ENCODE data around the gene ARPIN.
A peak's percentile ranks its signal among the peaks of the same experiment; 100 is the strongest.
"Not testable (repeated sequence)": the region's sequence is repeated elsewhere in the genome, so short reads cannot be mapped to it uniquely, and the experiment has no call there.

ARPIN gene

GRCh38 chr15:89912674-89913396, at the start of gene ARPIN:
ARPIN (minus strand) TSS chr15:89912952; CDS start chr15:89912835, 117 bp downstream.
- peak; percentile 39 to 57 (median 49) for DNase-seq

DNA sequence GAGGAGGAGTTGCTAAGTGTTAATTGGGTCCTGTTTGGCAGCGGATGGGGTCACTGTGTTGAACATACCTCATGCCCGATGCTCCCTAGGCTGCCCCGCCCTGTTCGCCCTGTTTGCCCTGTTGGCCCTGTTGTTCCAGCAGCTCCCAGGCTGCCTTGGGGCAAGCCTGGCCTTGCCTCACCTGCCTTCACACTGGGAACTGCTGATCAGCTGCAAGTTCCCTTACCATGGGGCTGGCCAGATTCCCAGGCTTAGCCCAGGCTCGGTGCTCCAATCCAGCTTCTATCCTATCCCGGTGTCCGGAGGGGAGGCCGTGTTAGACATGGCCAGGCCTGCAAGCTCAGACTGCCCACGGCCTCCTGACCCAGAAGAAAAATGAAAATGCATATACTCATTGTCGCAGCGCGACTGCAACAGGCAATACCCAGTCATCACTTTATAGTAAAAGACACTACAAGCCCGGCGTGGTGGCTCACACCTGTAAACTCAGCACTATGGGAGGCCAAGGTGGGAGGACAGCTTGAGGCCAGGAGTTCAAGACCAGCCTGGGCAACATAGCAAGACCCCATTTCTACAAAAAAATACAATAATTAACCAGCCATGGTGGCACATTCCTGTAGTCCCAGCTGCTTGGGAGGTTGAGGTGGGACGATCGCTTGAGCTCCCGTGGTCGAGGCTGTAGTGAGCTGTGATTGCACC, 45.5 kb upstream of the ARPIN start:
- DNase-seq: no peak

DNA sequence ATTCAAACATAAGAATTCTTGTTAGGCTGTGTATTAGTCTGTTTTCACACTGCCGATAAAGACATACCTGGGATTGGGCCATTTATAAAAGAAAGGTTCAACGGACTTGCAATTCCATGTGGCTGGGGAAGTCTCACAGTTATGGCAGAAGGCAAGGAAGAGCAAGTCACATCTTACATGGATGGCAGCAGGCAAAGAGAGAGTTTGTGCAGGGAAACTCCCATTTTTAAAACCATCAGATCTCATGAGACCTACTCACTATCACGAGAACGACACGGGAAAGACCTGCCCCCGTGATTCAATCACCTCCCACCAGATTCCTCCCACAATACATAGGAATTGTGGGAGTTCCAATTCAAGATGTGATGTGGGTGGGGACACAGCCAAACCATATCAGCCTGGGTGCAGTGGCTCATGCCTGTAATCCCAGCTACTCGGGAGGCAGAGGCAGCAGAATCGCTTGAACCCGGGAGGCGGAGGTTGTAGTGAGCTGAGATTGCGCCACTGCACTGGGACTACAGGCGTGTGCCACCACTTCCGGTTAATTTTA, 42.8 kb upstream of the ARPIN start:
- DNase-seq: not testable (repeated sequence)

- DNase-seq: no peak
Measured at GRCh38 chr15:89954541-89954940, 41.8 kb upstream of the ARPIN start.

- DNase-seq: no peak
Measured at GRCh38 chr15:89948796-89949195, 36.0 kb upstream of the ARPIN start.

GRCh38 chr15:89947385-89947784, 34.6 kb upstream of the ARPIN start:
- DNase-seq: no peak

GRCh38 chr15:89946681-89947299, 34.0 kb upstream of the ARPIN start:
- DNase-seq: no peak

DNA sequence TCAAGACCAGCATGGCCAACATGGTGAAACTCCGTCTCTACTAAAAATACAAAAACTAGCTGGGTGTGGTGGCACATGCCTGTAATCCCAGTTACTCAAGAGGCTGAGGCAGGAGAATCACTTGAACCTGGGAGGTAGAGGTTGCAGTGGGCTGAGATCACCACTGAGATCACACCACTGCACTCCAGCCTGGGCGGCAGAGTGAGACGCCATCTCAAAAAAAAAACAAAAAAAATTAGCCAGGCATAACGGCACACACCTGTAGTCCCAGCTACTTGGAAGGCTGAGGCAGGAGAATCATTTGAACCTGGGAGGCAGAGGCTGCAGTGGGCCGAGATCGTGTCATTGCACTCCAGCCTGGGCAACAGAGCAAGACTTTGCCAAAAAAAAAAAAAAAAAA, 31.0 kb upstream of the ARPIN start:
- DNase-seq: not testable (repeated sequence)

GRCh38 chr15:89939910-89940309, 27.2 kb upstream of the ARPIN start:
- DNase-seq: no peak

GRCh38 chr15:89939377-89939776, 26.6 kb upstream of the ARPIN start:
- not testable (repeated sequence) for DNase-seq

DNA sequence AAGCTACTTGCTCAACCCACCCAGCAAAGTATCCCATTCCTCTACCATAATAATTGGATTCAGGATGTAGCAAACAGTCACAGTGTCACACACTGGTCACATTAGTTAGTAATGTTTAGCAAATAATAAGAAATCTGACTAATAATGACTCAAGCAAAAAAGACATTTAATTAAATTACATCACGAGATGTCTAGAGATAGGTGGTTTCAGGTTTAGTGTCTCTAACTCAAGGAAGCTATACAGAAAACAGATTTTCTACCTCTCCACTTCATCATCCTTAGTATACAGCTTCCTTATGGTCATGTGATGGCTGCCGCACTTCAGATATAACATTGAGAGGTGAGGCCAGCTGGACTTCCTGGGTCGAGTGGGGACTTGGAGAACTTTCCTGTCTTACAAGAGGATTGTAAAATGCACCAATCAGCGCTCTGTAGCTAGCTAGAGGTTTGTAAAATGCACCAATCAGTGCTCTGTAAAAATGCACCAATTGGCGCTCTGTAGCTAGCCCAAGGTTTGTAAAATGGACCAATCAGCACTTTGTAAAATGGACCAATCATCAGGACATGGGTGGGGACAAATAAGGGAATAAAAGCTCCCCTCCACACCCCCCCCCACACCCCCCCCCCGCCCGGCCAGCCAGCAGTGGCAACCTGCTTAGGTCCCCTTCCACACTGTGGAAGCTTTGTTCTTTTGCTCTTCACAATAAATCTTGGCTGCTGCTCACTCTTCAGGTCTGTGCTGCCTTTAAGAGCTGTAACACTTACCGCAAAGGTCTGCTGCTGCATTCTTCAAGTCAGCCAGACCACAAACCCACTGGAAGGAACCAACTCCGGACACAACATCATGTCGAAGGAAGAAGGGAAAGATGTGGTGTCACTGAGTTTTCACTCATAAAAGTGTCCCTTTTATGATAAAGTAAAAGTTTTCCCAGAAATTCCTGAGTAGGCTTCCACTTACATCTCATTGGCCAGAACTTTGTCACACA, 24.9 kb upstream of the ARPIN start:
- no peak for DNase-seq

DNA sequence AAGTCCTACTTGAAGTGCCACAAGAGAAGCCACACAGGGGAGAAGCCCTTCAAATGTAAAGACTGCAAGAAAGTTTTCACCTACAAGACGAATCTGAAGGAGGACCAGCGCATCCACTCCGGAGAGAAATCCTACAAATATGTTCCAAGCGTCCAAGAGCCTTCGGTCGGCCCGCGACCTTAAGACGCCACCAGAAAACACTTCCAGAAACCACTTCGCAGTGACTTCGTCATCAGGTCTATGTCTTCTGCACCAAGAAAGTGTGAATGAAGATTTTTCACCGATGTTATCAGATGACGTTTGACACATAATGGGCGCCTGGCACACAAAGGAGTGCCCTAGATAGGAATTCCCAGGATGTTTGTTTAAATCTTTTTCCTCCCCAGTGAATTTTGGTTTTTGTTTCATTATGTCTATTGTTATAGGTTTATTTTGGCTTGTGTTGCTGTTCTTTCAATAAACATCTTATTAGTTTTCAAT, 24.1 kb upstream of the ARPIN start:
- no peak for DNase-seq

GRCh38 chr15:89936051-89936785, 23.5 kb upstream of the ARPIN start:
- no peak for DNase-seq

- no peak for DNase-seq
Measured at GRCh38 chr15:89932880-89933279, 20.1 kb upstream of the ARPIN start.

GRCh38 chr15:89928421-89928820, 15.7 kb upstream of the ARPIN start:
- no peak for DNase-seq

DNA sequence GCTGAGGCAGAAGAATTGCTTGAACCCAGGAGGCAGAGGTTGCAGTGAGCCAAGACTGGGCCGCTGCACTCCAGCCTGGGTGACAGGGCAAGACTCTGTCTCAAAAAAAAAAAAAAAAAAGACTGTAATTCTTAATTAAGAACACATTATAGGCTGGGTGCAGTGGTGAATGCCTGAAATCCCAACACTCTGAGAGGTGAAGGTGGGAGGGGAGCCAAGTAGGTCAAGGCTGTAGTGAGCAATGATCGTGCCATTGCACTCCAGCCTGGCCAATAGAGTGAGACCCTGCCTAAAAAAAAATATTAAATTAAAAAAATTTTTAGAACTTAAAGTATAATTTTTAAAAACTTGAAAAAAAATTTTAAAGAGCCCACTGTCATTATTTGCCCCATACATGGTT, 13.4 kb upstream of the ARPIN start:
- DNase-seq: no peak

DNA sequence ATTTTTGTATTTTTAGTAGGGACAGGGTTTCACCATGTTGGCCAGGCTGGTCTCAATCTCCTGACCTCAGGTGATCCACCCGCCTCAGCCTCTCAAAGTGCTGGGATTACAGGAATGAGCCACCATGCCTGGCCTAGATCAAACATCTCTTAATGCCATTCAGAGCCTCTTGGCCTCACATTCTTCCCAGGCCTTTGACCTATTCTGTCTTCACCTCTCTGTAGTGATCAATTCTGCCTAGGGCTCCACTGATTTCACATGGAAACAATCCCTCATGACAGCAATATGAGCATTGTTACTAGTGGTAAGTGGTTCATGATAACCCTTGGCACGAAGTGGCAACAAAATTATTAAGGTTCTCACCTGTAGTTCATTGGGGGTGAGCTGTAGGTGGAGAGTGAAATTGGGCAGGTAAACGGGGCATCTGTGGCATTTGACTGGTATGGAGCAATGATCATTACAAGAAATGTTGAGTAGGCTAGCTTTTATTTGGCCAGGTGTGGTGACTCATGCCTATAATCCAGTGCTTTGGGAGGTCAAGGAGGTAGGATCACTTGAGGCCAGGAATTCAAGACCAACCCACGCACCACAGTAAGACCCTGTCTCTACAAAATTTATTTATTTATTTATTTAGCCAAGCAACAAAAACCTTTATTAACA, 4.8 kb upstream of the ARPIN start:
- DNase-seq: no peak

DNA sequence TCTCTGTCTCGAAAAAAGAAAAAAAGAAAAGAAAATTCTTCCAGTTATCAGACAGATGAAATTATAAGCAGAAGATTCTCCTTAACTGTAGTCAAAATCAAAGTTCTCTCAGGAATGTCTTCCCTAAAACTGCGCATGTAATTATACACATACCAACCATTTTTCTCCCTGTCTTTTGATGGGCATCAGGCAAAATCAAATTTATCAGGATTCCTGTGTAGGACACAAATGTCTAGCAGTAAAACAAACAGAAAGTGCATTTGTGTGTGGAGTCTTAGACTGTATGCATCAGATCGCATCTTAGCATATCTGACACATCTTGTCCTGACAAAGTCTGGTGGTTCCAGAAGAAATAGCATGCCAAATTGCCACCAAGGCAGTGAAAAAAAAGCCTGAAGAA, 3.9 kb upstream of the ARPIN start:
- DNase-seq: no peak

- DNase-seq: no peak
Measured at GRCh38 chr15:89912145-89912673, 543 bp downstream of the ARPIN start.

DNA sequence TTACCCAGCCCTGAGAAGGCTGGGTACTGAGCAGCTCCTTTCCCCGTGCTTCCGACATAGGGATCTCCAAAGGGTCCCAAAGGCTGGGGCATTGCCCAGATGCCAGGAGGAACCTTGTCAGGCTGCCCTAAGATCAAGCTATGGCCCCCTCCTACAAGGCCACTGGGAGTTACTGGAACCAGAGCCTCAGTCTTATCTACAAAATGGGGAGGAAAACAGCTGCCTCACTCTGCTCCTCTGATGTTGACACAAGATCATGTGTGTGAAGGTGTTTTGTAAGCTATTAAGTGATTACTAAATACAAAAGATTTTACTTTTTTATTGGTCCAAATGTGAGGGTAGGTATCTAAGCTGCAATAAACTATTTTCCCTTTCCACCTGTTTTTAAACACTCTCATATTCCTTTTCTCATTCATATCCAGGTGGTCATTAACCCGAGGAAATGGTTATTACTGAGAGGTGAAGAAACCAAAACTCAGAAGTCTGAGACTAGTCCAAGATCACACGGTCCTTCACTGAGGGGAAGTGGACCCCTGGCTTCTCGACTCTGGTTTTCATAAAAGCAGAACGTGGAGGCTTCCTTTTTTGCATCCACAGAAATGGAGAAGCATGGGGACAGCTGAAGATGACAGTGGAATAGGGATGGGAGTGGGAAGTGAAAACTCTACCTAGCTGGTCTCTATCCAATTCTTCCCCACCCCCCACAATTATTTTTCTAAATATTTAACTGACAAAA, 1.7 kb downstream of the ARPIN start:
- no peak for DNase-seq

All from NCI-H1417 (cell line).